Fibroblast of mammary gland (primary cell): Measurements from ENCODE around the gene SAP130.

Experiments
- DNase-seq: peaks from one replicate; pipeline ENCODE4 v3.0.0-alpha.2; 2010; ENCODE audit warnings: low read depth
- H3K4me3 ChIP-seq: 2 replicates; pipeline ENCODE4 v1.5.1; 2011; ENCODE audit warnings: low read depth, mild to moderate bottlenecking, low read length, moderate library complexity; ENCODE audit not compliant: control insufficient read depth
- CTCF ChIP-seq: conservative IDR thresholded peaks from 2 replicates; pipeline ENCODE4 v1.5.1; 2011; ENCODE audit warnings: low read depth, low read length, inconsistent platforms; ENCODE audit not compliant: control insufficient read depth, insufficient read depth

The SAP130 gene

GRCh38 chr2:127985026-127985734 is 42.7 kb downstream of the SAP130 start:
- no peak for TF ChIP-seq CTCF
- no peak for DNase-seq

GRCh38 chr2:127984551-127984950 is 43.3 kb downstream of the SAP130 start:
- TF ChIP-seq CTCF = no peak
- no peak overlapping the region for H3K4me3 ChIP-seq
- DNase-seq = peak; percentile 27

More at GRCh38 chr2:127985026-127985734, 42.7 kb downstream of the SAP130 start:
- no peak overlapping the region for H3K4me3 ChIP-seq

- H3K4me3 ChIP-seq = no peak overlapping the region
- DNase-seq = no peak
- TF ChIP-seq CTCF = no peak
Measured at GRCh38 chr2:127969446-127969845, 58.4 kb downstream of the SAP130 start.

- DNase-seq = no peak
- TF ChIP-seq CTCF = no peak
Measured at GRCh38 chr2:127968610-127969339, 59.1 kb downstream of the SAP130 start.

GRCh38 chr2:127961729-127962128 is 66.1 kb downstream of the SAP130 start:
- no peak for TF ChIP-seq CTCF
- no peak for DNase-seq
- H3K4me3 ChIP-seq = no peak overlapping the region

More at GRCh38 chr2:127968610-127969339, 59.1 kb downstream of the SAP130 start:
- H3K4me3 ChIP-seq = no peak overlapping the region

GRCh38 chr2:127957240-127957639 is 70.6 kb downstream of the SAP130 start:
- H3K4me3 ChIP-seq = no peak overlapping the region
- DNase-seq = no peak

More at GRCh38 chr2:127957240-127957639, 70.6 kb downstream of the SAP130 start:
- no peak for TF ChIP-seq CTCF
